ENCODE data around the gene ADCY6.

Gene ADCY6

DNA sequence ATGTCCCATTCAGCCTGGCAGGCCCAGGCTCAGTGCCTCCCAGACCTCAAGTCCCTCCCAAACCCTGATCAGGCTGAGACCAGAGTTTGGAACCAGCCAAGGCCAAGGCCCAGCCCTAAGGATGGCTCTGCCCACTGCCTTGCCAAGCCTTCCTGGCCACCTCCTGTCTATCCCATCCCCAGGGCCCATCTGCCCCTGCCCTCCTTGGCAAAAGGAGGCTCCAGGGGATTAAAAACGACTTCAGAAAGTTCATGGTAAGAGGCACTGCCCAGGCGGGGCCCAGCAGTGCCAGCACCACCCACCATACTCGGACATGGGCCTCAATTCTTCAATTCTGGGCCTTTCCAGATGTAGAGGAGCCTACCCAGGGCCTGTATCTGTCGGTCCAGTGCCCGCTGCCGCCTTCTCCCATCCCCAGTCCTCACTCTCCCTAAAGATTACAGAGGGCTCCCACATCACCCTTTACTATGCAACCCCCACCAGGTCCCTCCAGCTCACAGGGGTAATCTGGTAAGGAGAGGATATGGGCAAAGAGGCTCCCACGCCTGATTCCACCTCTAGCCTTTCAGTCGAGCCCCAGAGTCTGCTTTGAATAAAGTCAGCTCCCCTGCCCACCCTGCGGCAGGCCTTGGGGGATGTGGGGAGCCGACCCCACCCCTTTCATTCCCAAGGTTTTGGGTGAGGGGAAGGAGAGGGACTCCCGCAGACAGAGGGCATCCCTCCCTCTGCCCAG, 932 bp downstream of the ADCY6 start:
- DNase-seq (ENCODE audit: extremely low spot score, insufficient read length, low read depth): no peak
- FAIRE-seq: no peak

DNA sequence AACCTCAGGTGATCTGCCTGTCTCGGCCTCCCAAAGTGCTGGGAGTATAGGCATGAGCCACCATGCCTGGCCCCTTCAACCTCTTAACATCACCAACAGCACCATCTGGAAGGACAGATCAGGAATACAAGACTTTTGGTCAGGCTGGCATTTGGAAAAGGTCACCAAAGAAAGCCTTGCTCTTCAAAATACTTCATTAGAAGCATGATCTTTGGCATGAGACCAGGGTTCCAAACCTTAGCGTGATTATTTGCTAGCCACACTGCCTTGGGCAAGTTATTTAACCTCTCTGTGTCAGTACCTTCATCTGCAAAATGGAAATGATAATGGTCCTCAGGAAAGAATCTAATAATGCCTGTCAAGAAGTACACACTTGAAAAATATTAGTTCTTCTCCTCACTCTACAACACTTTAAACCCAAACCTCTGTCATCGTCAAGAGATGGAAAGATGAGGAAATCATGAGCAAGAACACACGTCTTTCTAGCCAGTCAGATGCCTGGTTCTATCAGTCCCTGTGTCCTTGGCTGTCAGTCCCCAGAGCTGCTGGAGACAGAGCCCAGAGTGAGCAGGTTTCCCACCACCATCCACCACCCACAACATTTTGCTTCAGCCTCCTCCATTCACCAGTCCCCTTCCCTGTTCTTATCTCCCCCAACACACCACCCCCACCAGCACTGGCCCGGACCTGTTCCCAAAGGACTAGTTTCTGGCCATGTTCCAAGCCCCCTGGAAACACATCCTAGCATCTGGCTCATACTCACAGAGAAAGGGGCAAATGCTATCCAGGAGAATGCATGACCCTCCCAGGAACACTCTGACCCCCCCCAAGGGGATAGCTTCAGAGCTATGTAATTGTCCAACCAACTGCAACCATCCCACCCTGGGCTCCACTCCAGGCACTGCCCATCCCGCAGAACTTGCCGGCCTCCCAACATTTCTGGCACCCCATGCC, 2.0 kb downstream of the ADCY6 start:
- FAIRE-seq: no peak
- DNase-seq (ENCODE audit: extremely low spot score, insufficient read length, low read depth): no peak

DNA sequence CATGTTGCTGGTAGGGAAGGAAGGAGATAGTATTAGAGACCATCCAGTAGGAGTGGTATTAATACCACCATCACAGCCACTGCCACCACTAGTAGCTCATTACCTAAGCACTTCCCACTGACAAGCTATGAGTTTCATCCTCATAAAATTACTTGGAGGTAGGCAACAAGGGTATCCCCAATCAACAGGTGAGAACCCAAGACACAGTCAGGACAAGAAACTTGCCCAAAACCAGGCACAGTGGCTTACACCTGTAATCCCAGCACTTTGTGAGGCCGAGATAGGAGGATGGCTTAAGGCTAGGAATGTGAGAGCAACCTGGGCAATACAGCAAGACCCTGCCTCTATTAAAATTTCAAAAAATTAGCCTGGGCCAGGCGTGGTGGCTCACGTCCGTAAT, 5.5 kb downstream of the ADCY6 start:
- FAIRE-seq (no peak), DNase-seq (ENCODE audit: extremely low spot score, insufficient read length, low read depth) (no peak)

DNA sequence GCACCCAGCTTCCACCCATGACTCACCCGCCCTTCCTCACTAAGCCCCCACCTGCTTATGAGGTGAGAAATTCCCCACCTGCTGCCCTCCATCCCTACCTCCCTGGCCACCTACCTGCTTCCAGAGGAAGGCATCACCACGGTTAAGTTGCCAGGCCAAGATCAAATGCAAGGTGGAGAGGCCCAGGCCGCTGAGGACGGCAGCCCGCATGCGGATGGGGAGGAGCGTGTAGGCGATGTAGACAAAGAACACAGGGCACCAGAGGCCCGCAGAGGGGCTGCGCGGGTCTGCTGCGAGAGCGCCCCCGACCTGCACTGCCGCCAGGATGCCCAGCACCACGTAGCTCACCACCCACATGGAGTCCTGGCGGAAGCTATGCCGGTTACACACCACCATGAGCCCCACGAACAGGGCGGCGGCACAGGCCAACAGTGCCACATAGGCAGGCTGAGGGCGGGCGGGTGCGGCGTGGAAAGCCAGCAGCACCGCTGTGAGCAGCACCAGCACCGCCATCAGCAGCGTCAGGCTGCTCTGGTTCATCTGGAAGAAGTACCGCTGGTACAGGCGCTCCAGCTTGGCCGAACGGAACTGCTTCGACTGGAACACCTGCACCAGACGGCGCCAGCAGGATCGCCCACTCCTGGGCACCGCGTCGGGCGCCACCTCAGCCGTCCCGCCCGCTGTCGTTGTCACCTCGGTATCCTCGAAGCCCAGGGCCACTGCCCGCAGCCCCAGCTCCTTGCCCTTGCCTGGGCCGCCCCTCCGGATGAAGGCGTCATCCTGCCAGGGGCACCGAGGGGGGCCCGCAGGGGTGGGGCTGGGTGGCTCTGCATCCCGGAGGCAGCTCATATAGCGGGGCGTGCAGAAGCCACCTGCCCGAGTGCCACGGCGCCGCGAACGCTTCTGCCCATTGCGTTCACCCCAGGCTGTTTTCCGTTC, 6.2 kb downstream of the ADCY6 start:
- FAIRE-seq: no peak

DNA sequence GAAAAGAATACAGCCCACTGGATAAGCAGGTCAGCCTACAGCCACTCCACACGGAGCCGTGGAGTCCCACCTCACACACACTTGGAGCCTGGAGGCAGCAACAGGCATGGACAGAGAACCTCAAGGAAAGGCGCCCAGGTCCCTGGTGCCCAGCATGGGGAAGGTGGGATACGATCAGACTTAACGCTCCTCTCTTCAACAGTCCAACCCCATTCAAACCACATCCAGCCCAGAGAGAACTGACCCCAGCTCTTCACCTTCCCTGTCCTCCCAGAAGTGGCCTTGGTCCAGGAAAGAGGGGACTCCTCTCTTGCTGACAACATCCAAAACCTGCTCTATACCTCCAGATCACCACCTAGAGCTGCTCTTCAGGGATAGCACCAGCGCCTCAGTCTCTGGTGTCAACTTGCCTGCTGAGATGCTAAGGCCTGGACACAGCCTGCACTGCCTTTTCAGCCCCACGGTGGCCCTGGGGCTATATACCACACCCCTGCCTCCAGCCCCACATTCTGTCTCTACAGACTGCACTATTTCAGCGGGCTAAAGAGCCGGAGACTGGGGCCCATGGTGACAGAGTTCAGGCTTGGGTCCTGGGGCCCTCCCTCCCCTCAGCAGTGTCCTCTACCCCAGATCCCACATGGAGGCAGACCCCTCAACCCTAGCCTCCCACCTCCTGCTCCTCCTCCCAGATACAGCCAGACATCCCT, 7.0 kb downstream of the ADCY6 start:
- DNase-seq (ENCODE audit: extremely low spot score, insufficient read length, low read depth) (no peak), FAIRE-seq (no peak)

More for the DNA sequence above, 6.2 kb downstream of the ADCY6 start:
- no peak for DNase-seq (ENCODE audit: extremely low spot score, insufficient read length, low read depth)

DNA sequence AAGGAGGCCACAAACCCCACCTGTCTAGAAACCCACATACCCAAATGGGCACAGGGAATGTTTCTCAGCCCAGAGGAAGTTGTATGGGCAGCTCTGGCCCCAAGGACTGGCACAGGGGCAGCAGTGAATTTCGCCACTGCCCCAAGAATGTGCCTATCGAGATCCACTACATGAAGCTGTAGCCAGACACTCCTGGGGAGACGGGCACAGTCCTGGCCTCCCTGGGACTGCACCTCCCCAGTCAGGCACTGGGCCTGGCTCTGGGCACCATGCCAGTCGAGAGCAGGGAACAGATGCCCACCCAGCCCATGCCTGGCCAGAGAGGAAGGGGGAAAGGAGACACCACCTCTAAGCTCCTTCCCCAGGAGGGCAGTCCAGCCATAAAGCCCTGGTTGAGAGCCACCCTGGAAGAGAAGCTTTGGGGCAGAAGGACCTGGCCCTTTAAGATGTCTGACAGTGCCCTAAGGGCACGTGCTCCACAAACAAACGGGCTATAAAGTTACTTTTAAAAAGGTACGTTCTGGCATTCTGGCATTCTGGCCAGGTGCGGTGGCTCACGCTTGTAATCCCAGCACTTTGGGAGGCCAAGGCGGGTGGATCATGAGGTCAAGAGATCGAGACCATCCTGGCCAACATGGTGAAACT, 8.4 kb downstream of the ADCY6 start:
- FAIRE-seq: no peak
- DNase-seq (ENCODE audit: extremely low spot score, insufficient read length, low read depth): no peak

DNA sequence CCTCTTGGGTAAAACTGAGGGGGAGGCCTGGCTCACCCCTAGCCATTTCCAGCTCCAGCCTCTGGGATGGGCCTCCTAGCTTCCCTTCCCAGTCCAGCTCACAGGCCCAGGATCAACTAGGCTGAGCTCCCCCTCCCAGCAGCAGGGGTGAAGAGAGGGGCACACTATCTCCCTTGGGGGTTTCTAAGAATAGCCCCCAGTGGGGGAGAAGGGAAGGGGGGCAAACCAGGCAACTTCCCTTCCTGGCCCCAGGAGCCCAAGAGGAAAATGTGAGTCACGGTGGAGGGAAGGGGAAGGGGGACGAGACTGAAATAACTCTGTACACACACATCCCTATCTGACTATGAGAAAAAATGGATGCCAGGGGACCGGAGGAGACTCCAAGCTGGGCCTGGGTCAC, 9.0 kb downstream of the ADCY6 start:
- FAIRE-seq: no peak
- no peak for DNase-seq (ENCODE audit: extremely low spot score, insufficient read length, low read depth)

DNA sequence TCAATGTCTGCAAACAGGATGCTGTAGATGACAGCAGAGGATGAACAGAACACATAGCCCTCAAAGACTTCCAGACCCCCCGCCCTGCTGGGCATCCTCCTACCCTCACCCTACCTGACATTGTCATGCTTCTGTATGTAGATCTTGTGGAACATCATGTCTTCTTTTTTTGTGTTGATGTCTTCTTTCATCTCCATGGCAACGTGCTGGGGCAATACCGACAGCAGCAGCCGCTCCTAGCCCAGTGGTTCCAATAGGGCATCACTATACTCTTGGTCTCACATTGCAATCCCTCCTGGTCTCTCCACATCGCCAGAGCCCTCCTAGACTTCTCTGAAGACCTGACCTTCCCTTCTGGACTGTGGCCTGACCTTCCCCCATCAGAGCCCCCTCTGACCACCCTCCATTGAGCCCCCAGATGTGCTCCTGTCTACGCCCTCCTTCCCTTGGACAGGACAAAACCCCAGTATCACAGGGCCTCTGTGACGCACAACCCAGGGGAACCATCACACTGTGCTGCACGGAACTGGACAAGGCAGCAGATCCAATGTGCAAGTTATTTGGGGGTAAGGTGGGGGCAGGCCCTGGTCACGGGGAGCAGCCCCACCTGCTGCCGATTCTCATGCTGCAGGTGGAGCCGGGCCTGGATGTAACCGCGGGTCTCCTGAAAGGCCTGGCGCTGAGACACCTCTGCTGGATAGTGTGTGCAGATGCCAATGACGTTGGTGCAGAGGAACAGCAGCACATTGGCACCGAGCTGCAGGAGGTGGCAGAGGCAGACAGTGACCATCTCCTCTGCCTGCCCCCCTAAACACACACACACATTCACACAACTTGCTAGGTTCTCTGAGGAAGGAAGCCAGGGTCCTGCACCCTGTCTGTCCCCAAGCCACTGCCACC, 11.1 kb downstream of the ADCY6 start:
- no peak for DNase-seq (ENCODE audit: extremely low spot score, insufficient read length, low read depth)
- FAIRE-seq: no peak

DNA sequence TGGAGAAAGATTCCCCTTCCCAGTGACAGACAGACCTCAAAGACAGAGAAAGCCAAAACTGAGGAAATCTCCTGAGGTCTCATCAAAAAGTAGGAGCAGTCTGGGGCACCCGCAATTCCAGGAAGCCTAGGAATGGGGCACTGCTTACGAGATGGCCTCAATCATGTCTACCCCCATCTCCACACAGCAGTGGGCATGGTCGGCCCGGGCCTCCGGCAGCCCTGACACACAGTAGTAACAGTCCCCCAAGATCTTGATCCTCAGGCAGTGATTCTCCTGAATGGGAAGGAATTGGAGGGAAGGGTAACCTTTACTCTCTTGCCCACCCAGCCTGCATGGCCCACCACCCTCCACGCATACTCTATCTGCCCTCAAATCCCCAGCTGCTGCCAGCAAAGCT, 11.9 kb downstream of the ADCY6 start:
- FAIRE-seq: no peak

DNA sequence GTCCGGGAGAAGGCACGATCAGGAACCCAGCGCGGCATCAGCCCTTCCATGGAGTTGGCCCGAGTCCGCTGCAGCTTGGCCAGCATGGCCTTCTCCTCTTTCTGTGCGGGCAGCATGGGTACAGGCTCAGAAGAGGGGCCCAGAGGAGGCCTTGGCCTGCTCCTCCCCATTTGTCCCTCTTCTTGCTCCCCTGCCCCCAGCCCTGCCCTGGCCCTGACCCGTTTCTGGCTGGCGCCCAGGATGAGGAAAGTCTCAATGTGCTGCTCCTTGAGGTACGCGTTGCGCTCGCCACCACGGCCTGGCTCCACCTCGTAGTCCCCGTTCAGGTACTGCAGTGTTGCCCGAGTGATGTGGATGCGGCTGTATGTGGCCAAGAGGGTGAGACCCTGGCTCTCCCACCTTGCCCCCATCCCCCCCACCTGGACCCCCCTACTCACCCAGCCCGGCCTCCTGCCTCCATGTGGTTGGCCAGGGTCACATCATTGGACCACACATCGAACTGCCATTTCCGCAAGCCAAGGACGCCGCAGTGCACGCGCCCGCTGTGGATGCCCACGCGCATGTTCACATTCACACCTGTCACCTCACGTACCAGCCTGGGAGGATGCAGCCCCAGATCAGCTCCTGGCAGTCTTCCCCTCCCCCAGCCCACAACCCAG, 12.8 kb downstream of the ADCY6 start:
- DNase-seq (ENCODE audit: extremely low spot score, insufficient read length, low read depth) (no peak), FAIRE-seq (no peak)

More for the DNA sequence above, 11.9 kb downstream of the ADCY6 start:
- no peak for DNase-seq (ENCODE audit: extremely low spot score, insufficient read length, low read depth)

DNA sequence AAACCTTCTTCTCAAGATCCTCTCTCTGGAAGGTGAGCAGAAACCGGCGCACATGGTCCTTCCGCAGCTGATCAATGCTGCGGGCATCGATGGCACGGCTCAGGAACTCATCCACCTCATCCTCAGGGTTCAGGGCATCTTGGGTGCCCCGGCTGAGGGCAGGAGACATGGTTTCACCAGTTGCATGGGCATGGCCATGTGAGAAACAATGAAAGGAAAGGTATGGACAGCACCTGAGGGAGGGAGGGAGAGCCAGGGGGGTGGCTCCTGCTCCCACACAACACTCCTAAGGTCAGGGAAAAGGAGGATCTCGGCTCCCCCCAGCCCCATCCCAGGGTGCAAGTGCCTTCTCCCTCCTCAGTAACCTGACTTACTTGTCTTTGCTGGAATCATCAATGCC, 13.6 kb downstream of the ADCY6 start:
- no peak for FAIRE-seq
- no peak for DNase-seq (ENCODE audit: extremely low spot score, insufficient read length, low read depth)

DNA sequence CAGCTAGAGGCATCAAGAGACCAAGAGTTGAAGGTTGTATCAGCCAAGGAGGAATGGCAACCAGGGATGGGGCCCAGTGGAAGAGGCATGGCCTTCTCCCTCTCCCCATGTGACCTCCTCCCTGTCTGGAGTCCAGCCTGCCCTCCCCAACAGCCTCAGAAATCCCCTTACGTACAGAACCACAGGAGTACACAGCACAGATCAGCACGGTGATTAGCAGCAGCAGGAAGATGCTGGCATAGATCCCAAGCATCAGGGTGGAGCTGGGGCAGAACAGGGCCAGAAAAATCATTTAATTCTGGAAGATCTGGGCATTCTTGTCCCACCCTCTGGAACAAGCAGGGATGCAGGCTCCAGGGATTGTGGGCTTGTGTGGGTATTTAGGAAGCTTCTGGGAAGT, 14.4 kb downstream of the ADCY6 start:
- no peak for DNase-seq (ENCODE audit: extremely low spot score, insufficient read length, low read depth)
- no peak for FAIRE-seq

DNA sequence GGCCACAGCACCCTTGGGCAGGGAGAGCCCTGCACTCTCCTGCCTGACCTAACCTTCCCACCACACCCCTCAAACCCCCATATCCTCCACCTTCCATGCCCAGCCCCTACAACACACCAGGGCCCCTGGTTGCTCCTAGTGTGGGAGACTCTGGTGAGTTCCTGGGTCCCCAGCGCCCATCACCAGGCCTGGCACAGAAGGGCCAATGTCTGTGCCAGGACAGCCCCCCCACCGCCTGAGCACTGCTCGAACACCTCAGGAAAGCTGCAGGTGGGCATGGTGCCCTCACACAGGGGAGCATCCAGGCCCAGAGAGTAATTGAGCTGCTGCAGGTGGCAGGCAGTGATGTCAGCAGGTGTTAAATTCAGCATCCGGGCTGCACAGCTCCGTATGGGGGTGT, 15.2 kb downstream of the ADCY6 start:
- no peak for DNase-seq (ENCODE audit: extremely low spot score, insufficient read length, low read depth)
- no peak for FAIRE-seq

DNA sequence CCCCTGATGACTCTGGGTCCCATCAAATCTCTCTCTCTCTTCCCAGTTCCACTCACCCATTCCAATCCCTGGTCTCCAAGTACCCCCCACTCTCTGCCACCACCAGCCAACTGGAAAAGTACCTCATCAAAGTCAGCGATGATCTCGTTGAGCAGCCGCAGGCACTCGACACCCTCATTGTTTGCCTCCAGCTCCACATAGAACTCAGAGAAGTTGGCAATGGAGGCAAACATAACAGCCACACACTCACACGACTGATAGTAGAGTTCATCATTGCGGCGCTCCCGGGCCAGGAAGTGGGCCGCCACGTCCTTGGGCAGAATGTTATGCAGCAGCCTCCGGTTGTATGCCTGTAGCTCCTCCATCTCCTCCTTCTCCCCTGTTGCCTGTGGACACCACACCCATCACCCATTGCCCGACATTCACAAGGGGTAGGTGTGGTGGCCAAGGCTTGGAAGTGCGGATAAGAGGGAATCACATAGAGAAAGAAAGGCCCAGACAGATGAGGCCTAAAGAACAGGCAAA, 17.2 kb downstream of the ADCY6 start:
- DNase-seq (ENCODE audit: extremely low spot score, insufficient read length, low read depth) (no peak), FAIRE-seq (no peak)

DNA sequence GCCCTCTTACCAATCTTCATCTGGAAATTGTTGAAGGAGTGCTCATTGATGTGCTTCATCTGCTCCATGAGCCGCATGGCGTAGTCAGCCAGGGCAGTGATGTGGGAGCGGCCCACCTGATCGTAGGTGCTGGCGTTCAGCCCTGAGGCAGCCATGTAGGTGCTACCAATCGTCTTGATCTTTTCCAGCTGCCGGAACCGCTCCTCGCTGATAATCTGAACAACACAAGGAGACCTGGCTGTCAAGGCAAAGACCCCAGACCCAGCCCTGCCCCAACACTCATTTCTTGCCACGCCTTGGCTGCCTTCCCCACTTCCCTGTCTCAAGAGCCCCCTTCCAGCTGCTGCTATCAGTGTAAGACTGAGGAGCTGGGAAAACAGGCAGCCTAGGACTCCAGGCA, 18.1 kb downstream of the ADCY6 start:
- DNase-seq (ENCODE audit: extremely low spot score, insufficient read length, low read depth) (no peak), FAIRE-seq (no peak)

DNA sequence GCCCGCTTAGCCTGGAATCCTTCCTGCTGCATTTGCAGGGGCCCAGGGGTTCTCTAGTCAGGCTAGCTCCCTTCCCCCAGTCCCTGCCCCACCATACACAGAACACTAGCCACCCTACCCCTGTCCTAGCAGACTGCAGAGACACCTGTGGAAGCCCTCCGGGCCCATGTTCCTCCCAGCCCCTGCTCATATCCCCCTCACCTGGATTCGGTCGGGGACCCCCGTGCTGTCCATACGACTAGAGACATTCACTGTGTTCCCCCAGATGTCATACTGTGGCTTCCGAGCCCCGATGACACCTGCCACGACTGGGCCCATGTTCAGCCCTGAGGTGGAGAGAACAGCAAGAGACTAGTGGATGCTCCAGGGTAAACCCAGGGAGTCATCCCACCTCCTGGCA, 20.2 kb downstream of the ADCY6 start:
- FAIRE-seq: no peak
- no peak for DNase-seq (ENCODE audit: extremely low spot score, insufficient read length, low read depth)

DNA sequence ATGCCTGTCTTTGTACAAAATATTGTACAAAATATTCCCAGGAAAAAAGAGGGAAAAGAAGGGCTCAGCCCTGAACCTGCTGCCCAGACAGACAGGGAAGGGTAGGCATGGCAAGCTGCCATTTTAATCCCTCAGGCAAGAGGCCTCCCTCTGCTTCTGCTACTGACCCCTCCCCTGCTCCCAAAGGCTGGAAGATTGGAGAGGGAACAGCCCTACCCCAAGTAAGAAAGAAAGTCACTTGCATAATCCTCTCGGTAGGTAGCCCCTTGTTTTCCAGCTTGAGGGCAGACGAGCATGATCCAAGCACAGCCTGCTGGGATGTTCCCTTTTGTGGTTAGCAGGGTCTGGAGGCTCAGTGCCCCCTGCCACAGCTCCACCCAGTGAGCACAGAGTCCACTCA, 20.7 kb downstream of the ADCY6 start:
- DNase-seq (ENCODE audit: extremely low spot score, insufficient read length, low read depth) (no peak), FAIRE-seq (no peak)

All from GM18507 (cell line).